C1 segment of cervical spinal cord (tissue), 14 donors: ENCODE results near the gene B3GALT2.
A peak's percentile ranks its signal among the peaks of the same experiment; 100 is the strongest.
"Not testable (repeated sequence)": the region's sequence is repeated elsewhere in the genome, so short reads cannot be mapped to it uniquely, and the experiment has no call there.

Source experiments
- DNase-seq, 14 donors: peaks; one replicate each; lab custom pipeline; 2025; lab: John Stamatoyannopoulos, UW

Gene B3GALT2, protein sequence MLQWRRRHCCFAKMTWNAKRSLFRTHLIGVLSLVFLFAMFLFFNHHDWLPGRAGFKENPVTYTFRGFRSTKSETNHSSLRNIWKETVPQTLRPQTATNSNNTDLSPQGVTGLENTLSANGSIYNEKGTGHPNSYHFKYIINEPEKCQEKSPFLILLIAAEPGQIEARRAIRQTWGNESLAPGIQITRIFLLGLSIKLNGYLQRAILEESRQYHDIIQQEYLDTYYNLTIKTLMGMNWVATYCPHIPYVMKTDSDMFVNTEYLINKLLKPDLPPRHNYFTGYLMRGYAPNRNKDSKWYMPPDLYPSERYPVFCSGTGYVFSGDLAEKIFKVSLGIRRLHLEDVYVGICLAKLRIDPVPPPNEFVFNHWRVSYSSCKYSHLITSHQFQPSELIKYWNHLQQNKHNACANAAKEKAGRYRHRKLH

DNA sequence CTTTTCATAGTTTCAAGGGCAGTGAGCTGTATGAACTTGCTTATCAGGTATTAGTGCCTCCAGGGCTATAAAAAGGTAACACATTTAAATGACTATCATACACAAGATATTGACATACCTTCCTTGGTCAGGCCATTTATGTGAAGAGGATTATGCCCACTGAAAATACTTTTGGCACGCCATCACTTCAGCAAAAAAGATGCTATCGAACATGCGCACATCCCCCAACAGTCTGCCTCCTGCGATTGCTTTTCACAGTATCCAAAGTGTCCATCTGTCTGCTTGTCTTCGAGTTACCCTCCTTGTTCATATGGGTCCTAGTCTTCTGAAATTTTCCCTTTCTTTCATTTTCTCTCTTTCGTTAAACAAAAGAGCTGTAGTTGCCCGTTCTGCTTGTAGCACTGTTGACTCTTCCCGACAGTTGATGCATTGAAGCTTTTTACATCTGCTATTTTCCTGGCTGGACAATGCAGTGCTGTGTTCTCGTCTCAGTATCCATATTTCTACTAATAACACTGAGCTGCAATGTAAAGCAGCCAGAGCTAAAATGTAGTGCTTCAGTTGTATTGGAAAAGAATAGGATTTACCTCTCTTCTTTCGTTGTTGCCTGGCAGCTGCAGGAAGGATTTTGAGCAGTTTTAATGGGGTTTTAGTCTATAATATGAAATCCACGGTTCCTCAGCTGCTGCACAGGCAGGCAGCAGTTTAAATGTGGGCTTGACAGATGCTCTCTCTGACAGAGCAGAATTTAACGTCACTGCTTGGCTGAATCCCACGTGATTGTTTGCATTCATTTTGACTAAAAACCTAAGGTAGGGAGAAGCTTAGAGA is at the start of gene B3GALT2:
Gene B3GALT2, minus strand, starts transcription at position 713 of the 831 bp plus-strand sequence. CDS start 5,051 bp downstream, outside the sequence.
- peak in 9 of 14 donors; percentile 17 to 67 (median 46) for DNase-seq

DNA sequence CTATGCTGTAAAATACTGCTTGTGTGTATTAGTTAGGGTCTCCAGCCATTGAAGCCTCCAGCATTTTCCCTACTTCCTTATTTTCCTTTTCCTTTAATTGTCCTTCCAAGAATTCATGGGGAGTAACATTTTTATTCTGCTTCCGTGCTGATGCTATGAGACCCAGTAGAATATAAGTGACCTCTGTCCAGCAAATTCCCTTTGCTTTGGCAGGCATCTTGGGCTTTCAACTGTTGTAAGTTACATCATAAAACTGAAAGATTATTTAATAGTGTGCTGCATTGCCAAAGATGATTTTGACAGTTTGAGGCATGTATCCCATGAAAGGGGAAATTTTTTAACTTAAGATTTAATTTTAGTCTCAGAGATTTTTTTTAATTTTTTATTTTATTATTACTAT is 48.1 kb upstream of the B3GALT2 start:
- no peak for DNase-seq

DNA sequence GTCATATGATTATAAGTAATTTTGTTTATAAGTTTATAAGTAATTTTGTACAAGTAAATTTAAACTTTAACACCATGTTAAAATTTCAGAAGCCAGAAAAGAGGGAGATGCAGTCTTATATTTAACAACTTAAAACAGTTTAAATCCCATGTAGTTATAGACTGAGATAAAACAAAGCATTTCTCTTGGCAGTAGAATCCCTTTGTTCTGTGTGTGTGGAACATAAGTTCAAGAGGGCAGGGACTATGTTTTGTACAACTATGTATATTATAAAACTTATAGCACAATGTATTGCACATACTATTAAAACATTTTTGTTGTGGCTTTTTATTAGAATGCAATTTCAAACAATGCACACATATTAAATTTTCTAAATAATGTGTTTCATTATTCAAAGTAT is 44.7 kb upstream of the B3GALT2 start:
- not testable (repeated sequence) for DNase-seq

DNA sequence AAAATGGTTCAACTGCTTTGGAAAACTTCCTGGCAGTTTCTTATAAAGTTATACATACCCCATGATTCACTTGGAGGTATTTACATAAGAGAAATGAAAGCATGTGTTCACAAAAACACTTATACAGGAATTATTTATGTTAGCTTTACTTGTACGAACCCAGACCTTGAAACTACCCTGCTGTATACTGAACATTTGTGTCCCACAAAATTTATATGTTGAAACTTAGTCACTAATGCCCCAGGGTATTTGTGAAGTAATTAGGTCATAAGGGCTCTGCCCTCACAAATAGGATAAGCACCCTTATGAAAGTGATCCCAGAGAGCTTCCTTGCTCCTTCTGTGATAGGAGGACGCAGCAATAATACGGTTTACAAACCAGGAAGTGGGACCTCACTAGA is 42.7 kb upstream of the B3GALT2 start:
- DNase-seq, result no peak

DNA sequence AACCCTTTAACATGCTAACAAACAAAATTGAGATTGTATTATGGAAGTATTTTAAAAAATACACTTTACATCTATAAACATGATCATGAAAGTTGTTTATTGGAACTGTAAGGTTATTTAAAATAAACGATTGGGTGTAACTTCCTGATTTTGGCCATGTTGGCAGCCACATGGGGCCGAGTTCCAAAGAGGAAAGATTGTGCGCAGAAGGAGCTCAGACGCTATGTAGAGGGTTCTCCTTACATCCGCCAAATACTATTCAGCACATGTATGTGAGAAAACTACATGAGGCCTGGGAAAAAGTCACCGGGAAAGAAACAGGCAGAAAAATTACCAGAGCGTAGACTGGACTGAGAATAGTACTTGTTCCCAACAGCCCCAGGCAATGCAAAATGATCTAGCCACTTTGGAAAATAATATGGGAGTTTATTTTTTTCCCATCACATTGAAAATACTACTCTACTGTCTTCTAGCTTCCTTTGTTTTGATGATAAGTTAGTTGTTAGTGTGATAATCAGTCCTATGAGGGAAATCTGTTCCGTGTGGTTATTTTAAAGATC is 35.7 kb upstream of the B3GALT2 start:
- DNase-seq, result no peak

DNA sequence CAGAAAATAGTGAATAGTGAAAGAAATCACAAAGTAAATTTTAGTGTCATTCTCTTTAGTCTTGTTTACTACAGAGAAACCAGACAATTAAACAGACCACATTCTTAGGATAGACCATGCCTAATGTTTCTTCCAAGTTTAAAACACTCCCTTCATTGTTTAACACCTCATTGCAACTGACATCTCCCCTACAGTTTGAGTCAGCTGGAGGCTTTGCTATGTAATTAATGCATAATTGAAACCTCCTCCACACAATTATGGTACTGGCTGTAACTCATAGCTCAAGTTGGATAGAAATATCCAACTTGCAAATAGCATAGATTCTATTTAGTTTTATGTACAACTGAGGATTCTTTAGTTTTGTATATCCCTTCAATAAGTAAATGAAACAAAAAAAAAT is 35.2 kb upstream of the B3GALT2 start:
- DNase-seq, result no peak

DNA sequence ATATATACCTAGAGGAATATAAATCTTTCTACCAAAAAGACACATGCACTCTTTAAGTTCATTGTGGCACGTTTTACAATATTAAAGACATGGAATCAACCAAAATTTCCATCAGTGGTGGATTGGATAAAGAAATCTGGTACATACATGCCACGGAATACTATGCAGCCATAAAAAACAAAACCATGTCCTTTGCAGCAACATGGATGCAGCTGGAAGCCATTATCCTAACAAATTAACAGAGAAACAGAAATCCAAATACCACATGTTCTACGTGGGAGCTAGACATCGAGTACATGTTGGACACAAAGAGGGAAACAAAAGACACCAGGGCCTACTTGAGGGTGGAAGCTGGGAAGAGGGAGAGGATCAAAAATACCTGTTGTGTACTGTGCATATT is 33.0 kb upstream of the B3GALT2 start:
- DNase-seq, result no peak

DNA sequence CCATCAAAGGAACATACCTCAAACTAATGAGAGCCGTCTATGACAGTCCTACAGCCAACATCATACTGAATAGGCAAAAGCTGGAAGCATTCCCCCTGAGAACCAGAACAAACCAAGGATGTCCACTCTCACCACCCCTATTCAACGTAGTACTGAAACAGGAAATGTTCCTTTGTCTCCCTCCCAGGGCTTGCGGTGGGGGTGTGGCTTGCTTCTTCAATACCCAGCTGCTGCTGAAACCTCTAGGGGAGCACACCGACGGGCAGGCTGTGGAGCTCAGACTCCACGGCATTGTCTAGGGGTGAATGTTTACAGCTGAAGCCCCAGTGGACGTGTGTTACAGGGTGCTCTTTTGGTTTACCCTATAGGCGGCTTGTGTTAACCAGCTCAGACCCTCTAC is 30.5 kb upstream of the B3GALT2 start:
- no peak for DNase-seq

DNA sequence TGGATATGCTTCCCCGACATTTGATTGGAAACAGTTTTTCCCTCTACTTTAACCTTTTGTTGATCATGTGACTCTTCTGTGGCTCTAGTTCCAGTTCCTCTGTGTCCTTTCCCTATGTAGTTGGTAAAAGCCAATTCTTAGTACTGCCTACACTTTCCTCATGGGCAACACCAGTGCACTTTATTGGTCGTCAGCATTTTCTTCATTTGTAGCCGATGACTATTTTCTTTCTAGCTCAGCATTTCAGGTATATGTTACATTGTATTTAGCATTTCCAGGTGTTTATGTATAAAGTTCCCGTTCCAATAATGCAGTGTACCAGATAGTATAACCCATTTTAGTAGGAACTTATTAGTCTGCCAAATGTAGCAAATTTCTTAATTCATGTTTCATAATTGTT is 27.6 kb upstream of the B3GALT2 start:
- no peak for DNase-seq

DNA sequence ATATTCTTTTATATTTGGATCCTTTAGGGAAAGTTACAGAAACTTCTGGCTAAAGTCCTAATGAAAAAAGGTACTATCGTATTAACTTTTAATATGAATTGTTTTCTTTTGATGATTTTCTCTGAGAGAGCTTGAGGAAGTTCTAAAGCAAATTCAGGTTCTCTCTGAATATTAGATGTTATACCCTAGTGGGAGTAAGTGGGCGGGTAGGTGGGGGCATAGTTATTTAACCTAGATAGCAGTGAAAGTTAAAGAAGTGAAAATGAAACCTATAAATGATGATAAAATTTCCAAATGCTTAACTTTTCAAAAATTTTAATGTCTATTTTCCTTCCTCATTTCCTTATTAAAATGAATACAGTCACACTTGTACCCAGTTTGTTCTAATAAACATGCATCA is 26.2 kb upstream of the B3GALT2 start:
- DNase-seq, result no peak

DNA sequence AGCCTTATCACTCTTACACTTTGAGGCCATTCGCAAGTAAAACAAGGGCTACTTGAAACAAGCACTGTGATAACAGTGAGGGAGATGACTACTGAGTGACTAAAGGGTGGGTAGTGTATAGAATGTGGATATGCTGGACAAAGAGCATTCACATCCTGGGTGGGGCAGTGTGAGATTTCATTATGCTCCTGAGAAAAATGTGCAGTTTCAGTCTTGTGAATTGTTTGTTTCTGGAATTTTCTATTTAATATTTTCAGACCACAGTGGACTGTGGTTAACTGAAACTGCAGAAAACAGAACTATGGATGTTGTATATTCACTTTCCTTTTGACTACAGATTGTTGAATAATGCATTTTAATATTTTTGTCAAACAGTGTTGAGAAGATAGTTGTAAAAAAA is 25.1 kb upstream of the B3GALT2 start:
- no peak for DNase-seq

DNA sequence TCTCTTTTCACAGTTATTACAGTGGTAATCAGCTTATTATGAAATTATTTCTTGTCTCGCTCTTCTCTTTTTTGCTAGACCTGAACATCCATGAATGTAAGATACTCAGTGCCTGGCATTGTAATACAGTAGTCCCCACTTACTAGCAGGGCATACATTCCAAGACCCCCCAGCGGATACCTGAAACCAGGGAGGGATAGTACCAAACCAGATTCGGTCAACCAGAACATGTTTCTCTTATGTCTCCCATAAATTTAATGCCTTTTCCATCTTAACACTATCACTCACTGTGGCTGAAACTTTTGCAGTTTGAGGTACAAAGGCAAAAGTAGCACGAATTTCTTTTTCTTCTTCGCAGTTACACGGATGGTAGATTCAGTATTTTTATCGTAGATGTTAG is 24.6 kb upstream of the B3GALT2 start:
- DNase-seq, result no peak

DNA sequence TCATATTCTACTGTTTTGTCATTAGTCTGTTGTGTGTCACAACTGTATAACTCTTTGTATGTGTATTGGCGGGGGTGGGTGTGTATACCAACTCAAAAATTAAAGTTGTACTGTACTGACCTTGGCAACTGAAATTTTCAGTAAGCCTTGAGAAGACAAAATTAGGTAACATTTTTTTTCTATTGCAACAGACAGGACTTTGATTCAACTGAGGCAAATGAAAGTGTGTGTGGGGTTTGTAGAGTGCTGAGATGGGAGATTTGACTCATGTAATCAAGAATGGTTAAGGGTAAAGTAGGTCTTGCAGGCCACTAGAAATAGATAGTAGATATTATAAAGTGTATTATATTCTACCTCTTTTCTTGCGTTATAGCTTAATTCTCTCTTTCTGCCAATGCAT is 14.6 kb upstream of the B3GALT2 start:
- no peak for DNase-seq

DNA sequence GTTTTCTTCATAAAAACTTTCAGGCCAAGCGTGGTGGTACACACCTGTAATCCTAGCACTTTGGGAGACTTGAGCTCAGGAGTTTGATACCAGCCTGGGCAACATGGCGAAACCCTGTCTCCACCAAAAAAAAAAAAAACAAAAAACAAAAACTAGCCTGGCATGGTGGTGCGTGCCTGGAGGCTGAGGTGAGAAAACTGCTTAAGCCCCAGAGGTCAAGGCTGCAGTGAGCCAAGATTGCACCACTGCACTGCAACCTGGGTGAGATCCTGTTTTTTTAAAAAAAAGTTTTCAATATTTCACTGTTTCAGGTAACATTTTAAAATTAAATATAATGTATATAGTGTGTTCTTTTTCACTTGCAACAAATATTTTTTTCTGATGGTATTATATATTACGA is 13.5 kb upstream of the B3GALT2 start:
- no peak for DNase-seq

DNA sequence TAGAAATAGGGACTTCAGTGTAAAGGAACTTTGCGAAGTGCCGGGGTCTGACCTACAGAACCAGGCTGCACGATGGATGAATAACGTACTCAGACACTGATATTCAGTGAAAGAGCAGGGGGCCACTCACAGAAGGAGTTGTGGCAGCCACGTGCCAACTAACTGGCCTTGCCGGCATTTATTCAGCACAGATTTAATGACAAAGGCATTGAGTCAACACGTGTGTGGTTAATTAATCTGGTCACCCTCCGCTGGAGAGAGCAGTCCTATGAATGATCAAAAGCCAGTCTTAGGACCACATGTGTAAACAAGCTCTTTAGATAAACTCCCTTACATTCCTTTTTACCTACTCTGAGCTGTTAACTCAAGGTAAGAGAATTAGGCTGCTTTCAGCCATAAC is 6.2 kb upstream of the B3GALT2 start:
- no peak for DNase-seq

DNA sequence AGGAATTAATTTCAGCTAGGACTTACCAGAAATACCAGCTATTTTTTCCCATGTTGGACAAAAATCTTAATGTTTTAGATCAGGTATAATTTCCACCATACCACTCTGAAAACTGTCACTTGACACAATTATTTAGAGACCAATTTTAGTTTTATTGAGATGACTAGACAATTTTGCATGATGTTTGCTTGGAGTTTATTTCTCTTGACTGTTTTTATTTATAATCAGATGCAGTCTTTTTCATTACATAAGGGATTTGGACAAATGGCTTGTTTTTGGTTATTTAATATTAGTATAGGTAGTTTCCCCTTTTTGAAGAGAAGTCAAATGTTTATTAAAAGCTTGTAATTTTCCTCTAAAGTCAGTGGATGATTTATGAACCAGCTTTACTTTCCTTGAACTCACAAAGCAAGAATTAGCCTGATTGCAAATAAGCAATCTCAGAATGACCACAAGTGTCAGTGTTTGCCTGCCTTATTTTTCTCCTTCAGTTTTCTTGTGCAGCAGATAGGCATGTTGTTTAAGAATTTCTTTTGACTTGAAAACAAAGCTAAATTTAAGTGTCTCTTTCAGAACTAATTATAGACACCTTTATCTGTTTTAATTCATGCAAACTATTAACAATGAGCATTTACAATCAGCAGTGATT is 3.8 kb upstream of the B3GALT2 start:
- no peak for DNase-seq

DNA sequence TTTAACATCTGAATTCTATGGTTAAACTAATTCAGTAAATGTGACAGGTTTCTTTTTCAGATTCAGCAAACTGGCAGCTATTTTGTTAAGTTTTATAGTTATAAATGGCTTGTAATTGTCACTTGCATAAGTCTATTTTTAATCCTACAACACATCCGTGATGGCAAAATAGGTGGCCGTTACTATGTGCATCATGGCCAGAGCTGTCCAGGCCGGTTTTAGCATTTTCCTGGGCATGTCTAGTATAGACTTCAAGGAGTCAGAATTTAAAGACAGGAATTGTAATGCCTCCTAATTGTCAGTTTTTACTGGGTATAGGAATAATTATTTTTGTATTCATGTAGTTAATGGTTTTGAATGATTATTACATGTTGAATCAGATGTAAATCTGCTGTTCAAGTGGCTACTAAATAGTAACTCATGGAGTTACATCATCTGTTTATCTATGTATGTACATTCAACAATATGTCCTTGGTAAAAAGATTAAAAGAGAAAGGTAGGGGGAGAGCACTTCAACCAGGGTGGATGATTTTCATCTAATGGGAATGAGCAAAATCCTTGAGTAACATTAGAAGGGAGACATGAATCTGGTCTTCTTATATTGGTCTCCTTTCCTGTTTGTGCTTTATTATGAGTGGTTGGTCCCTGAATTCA is 3.2 kb upstream of the B3GALT2 start:
- DNase-seq, result no peak

DNA sequence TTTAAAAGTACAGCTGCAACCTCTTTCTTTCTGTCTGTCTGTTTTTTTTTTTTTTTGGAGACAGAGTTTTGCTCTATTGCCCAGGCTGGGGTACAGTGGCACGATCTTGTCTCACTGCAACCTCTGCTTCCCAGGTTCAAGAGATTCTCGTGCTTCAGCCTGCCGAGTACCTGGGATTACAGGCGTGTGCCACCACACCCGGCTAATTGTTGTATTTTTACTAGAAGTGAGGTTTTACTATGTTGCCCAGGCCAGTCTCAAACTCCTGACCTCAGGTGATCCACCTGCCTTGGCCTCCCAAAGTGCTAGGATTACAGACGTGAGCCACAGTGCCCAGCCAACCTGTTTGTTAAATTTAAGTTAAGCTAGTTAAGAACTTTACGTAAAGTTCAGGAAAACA is 2.5 kb upstream of the B3GALT2 start:
- DNase-seq, result not testable (repeated sequence)

DNA sequence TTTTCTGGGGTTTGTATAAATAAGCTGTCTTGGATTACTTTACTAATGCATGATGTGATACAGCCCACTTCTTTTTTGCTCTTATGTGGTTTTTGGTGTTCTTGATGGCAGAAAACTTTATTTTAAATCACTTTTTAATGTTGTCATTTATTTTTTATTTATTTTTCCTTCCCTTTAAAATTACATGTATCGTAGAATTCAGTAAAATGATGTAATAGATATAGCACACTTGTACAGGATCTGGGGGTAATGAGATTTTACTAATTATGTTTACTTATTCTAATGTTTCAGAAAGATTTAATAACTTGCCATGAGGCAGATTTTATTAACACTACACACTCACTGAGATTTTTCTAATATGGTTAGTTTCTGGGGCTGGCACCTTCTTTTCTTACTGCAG is 701 bp upstream of the B3GALT2 start:
- no peak for DNase-seq

DNA sequence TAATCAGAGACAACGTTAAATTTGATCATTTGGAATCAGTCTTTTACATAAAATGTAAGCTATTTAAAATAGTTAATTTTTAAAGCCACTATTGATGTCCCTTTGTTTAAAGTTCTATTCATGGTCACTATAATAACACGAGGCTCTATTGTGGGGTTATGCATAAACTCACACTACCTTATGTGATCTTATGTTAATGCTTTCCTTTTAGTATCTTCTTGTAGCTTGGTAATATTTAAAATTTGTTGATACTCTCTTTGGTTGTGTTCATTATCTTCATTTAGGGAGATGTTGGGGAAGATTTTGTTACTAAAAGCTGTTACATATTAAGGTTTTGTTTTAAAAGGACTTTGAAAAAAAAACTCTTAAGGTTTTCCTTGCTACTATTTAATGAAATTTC is 1.2 kb downstream of the B3GALT2 start:
- no peak for DNase-seq

DNA sequence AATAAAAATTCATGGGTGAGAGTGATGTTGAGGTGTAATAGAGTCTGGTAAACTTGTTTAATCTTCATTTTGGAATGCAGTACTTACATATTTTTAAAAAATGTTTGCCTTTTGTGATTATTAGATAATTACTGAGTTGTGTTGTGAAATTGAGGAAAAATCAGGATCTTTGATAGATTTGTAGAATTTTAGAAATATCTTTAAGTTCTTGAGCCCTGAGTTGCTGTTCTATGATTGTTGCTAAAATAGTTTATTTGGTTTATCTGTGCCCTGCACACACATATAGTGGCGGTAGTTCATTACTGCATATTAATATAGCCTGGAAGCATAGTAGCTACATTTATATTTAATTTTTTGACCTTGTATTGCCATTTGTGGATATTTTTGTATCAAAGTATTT is 1.6 kb downstream of the B3GALT2 start:
- DNase-seq, result no peak
